ENCODE results near the gene TMEM87B.

Gene TMEM87B

GRCh38 chr2:112151701-112152440 is 96.8 kb downstream of the TMEM87B start:
- no peak for DNase-seq (ENCODE audit: low read depth in 2 of 2)

GRCh38 chr2:112152476-112153178 is 97.6 kb downstream of the TMEM87B start:
- DNase-seq (ENCODE audit: low read depth in 2 of 2): no peak

- DNase-seq (ENCODE audit: low read depth in 2 of 2): no peak
Measured at GRCh38 chr2:112153179-112153490, 98.1 kb downstream of the TMEM87B start.

GRCh38 chr2:112153501-112153900 is 98.4 kb downstream of the TMEM87B start:
- no peak for DNase-seq (ENCODE audit: low read depth in 2 of 2)

- no peak for DNase-seq (ENCODE audit: low read depth in 2 of 2)
Measured at GRCh38 chr2:112154246-112155117, 99.4 kb downstream of the TMEM87B start.

GRCh38 chr2:112155331-112156151 is 100.5 kb downstream of the TMEM87B start:
- peak in 1 of 2 donors; percentile 30 for DNase-seq (ENCODE audit: low read depth in 2 of 2)

- DNase-seq (ENCODE audit: low read depth in 2 of 2): peak; percentile 18 to 39
Measured at GRCh38 chr2:112156152-112156986, 101.3 kb downstream of the TMEM87B start.

GRCh38 chr2:112157472-112157871 is 102.4 kb downstream of the TMEM87B start:
- no peak for DNase-seq (ENCODE audit: low read depth in 2 of 2)

- DNase-seq (ENCODE audit: low read depth in 2 of 2): no peak
Measured at GRCh38 chr2:112159454-112159921, 104.4 kb downstream of the TMEM87B start.

- no peak for DNase-seq (ENCODE audit: low read depth in 2 of 2)
Measured at GRCh38 chr2:112160283-112161250, 105.5 kb downstream of the TMEM87B start.

- DNase-seq (ENCODE audit: low read depth in 2 of 2): no peak
Measured at GRCh38 chr2:112161431-112162145, 106.5 kb downstream of the TMEM87B start.

GRCh38 chr2:112162341-112162740 is 107.3 kb downstream of the TMEM87B start:
- no peak for DNase-seq (ENCODE audit: low read depth in 2 of 2)

GRCh38 chr2:112162956-112163355 is 107.9 kb downstream of the TMEM87B start:
- DNase-seq (ENCODE audit: low read depth in 2 of 2): no peak

- DNase-seq (ENCODE audit: low read depth in 2 of 2): no peak
Measured at GRCh38 chr2:112163541-112163981, 108.5 kb downstream of the TMEM87B start.

GRCh38 chr2:112164876-112165275 is 109.8 kb downstream of the TMEM87B start:
- DNase-seq (ENCODE audit: low read depth in 2 of 2): no peak

GRCh38 chr2:112165296-112165695 is 110.2 kb downstream of the TMEM87B start:
- no peak for DNase-seq (ENCODE audit: low read depth in 2 of 2)

- DNase-seq (ENCODE audit: low read depth in 2 of 2): no peak
Measured at GRCh38 chr2:112166806-112167499, 111.9 kb downstream of the TMEM87B start.
